CMK (cell line): Measurements from ENCODE around the gene SLC16A3.
"Not testable (repeated sequence)": the region's sequence is repeated elsewhere in the genome, so short reads cannot be mapped to it uniquely, and the experiment has no call there.

ENCODE experiments used
- DNase-seq: peaks from one replicate; pipeline ENCODE4 v3.0.0-alpha.2; 2010; ENCODE audit warnings: low read depth

The SLC16A3 gene

GRCh38 chr17:82204831-82205719 is 23.8 kb upstream of the SLC16A3 start:
- DNase-seq, result no peak

GRCh38 chr17:82205720-82206508 is 22.9 kb upstream of the SLC16A3 start:
- no peak for DNase-seq

GRCh38 chr17:82210655-82211054 is 18.2 kb upstream of the SLC16A3 start:
- not testable (repeated sequence) for DNase-seq

- peak; percentile 88 for DNase-seq
Measured at GRCh38 chr17:82212331-82213250, 16.3 kb upstream of the SLC16A3 start, which contains the start of gene CCDC57. Gene CCDC57 (minus strand): TSS chr17:82212842. CDS start chr17:82201944, 10,898 bp downstream.

GRCh38 chr17:82213251-82214011 is 15.4 kb upstream of the SLC16A3 start:
- DNase-seq, result peak; percentile 82

- DNase-seq, result peak; percentile 58
Measured at GRCh38 chr17:82214012-82214628, 14.7 kb upstream of the SLC16A3 start.

GRCh38 chr17:82215095-82215971 is 13.5 kb upstream of the SLC16A3 start:
- DNase-seq, result peak; percentile 62

GRCh38 chr17:82215972-82216300 is 12.9 kb upstream of the SLC16A3 start:
- no peak for DNase-seq

GRCh38 chr17:82216301-82217119 is 12.3 kb upstream of the SLC16A3 start:
- peak; percentile 92 for DNase-seq

- peak; percentile 46 for DNase-seq
Measured at GRCh38 chr17:82217120-82217529, 11.7 kb upstream of the SLC16A3 start.

- DNase-seq, result peak; percentile 95
Measured at GRCh38 chr17:82217530-82218204, 11.2 kb upstream of the SLC16A3 start.

GRCh38 chr17:82218349-82219075 is 10.3 kb upstream of the SLC16A3 start:
- DNase-seq, result no peak

- DNase-seq, result no peak
Measured at GRCh38 chr17:82219083-82219482, 9.8 kb upstream of the SLC16A3 start.

GRCh38 chr17:82219753-82220709 is 8.8 kb upstream of the SLC16A3 start:
- DNase-seq, result no peak

GRCh38 chr17:82221341-82221902 is 7.4 kb upstream of the SLC16A3 start:
- DNase-seq, result no peak

- DNase-seq, result no peak
Measured at GRCh38 chr17:82222816-82223215, 6.0 kb upstream of the SLC16A3 start.
